ENCODE measurements around the gene ZNF136.

DNA sequence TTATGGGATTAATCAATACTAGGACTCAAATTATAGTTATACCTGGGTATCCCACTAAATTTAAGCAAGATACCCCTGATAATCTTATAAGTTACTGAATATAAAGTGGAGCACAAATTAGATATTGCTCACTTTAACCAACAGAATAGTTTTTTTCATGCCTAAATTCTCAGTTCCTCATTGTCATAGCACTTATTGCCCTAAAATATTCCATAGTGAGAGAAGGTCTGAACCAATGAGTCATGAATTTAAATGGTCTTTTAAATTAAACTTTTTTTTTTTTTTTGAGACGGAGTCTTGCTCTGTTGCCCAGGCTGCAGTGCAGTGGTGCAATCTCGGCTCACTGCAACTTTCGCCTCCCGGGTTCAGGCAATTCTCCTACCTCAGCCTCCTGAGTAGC is 42.4 kb downstream of the ZNF136 start:
- TF ChIP-seq CTCF (IDR thresholded peaks at IDR 0.05) (no peak), EZH2 (IDR thresholded peaks at IDR 0.05) (no peak)
